IPS-18c (cell line): ENCODE results near the gene PHKB.

ENCODE experiments used
- H3K4me3 ChIP-seq: 2 replicates; pipeline ENCODE4 v1.7.0; 2013; ENCODE audit warnings: low read depth, mild to moderate bottlenecking, low read length, moderate library complexity; ENCODE audit not compliant: insufficient read depth
- H3K9me3 ChIP-seq: one replicate; pipeline ENCODE4 v1.6.1; 2013; ENCODE audit warnings: mild to moderate bottlenecking, low read length, moderate library complexity; ENCODE audit not compliant: control insufficient read depth, insufficient read depth

PHKB gene

DNA sequence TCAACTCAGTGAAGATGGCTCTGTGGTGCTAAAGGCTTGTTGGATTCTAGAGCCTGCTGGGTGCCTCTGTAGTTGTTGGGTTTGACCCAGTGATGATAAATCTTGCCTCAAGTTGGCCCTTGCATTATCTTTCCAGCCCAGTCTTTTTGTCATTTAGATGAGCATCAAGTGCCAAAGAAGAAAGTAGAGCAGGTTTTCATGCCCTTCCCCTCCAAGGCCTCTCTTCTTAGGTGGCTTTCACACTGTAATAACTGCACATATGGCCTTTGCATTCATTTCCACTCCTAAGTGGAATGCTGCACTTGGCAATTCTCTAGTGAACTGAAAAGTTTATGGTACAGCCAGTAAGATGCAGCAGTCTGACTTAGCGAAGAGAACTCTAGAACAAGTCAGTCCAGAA lies 165.1 kb downstream of the PHKB start:
- H3K4me3 ChIP-seq: no peak overlapping the region
- no peaks in the 10 kb centered on the region for H3K9me3 ChIP-seq

DNA sequence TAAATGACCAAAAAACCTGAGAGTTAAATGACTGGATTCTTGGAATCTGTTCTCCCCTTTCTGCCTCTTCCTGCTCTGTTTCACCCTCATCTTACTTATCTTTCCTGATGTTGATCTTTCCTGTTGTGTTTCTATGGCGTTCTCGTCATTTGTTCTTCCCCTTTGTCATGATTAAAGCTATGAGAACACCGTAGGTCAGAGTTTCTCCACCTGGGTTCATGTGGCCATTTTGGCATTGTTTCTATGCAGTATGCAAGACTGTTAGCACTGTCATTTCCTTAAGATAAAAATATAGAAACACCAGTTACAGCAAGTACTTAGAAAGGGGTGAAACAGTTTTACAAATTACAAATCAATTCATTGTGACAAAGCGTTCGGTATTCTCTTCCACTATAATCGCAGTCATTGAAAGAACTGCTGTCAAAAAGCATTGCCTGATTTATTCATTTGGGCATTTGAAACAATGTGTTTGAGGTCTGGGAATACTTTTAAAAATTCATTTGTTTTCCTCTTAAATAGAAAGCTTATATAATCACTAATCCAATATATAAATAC lies 166.0 kb downstream of the PHKB start:
- no peak overlapping the region for H3K4me3 ChIP-seq
- H3K9me3 ChIP-seq: no peaks in the 10 kb centered on the region

DNA sequence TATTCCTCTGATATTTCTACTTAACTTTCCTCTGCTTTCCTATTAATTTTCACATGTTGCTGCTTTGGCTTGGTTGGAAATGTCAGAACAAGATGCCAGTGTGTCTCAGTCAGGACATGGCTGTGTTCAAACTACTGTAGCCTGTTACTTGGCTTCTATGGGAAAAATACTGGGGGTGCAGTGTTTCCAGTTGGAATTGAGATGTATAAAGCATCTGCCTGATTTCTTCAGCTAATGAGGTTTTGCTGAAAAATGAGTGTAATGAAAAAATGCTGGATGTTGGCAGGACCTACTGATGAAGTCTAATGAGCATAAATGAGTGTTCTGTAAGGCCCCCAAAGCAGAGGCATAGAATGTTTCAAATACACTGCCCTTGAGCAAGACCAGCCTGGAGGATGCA lies 166.6 kb downstream of the PHKB start:
- H3K4me3 ChIP-seq: no peak overlapping the region
- no peaks in the 10 kb centered on the region for H3K9me3 ChIP-seq

DNA sequence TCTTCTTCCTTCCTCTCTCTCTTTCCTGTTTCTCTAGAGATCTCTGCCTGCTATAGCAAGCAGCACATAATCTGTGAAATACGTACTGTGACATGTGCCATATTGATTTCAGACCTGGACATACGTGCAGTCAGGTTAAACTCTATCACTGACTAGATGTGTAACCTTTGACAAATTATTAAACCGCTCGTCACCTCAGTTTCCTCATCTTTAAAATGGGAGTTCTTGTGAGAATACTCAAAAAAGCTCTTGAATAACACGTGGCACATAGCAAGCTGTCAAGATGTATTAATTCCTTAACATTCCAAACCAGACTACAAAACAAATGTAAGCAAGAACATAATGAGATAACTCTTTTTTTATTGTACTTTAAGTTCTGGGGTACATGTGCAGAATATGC lies 170.0 kb downstream of the PHKB start:
- Histone ChIP-seq H3K9me3 (no peaks in the 10 kb centered on the region), H3K4me3 (no peak overlapping the region)

DNA sequence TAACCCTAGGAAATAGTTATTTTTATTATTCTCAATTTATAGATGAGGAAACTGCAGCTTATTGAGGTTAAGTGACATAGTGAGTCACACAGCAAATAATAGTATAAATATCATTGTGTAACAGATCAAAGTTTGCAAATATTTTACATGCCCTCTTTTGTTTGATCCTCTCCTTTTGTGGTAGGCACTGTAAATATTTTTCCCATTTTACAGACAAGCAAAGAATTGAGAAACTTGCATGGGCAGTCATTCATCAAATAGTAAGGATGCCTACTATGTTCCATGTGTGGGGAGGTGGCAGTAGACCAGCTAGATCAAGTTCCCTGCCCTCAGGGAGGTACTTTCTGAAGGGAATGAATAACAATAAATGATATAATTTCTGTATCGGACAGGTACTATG lies 173.0 kb downstream of the PHKB start:
- Histone ChIP-seq H3K4me3 (no peak overlapping the region), H3K9me3 (no peaks in the 10 kb centered on the region)

DNA sequence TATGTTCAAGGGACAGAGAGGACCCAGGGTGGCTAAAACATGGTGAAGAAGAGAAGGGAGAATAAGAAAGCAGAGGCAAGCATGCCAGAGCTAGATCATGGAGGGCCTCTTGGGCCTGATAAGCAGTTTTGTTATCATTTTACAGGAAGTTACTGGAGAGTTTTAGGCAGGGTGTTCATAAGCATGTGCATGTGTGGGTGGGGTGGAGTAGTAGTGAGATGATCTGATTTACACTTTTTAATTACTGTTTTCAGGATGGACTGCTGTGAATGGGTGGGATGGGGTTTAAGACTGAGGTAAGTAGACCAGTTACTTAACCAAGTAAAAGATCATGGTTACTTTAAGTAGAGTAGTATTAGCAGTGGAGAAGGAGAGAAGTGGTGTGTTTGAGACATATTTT lies 173.6 kb downstream of the PHKB start:
- Histone ChIP-seq H3K4me3 (no peak overlapping the region), H3K9me3 (no peaks in the 10 kb centered on the region)

DNA sequence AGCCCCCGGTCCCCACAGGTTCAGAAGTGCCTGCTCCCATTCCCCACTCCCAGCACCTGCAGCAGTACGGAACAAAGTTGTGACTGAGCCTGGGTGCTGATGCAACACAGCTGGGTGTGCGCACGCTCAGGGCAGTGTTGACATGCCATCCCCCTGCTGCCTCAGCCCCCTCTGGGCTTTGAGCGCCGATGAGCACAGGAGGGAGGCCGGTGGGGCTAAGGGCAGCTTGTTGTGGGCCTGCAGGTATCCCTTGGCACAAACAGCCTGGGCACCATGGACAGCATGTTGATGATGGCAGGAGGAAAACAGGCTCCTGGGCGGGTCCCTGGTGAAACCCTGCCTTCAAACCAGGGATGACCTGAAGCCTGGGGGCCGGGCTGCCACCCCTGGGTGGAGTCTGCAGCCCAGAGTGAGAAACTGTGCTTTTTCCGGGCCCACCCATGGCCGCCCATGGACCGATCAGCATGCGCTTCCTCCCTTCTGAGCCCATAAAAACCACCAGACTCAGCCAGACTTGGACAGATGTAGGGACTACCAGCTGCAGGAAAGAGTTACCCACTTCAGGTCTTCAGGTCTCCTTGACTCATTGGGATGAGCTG lies 175.5 kb downstream of the PHKB start:
- Histone ChIP-seq H3K9me3 (no peaks in the 10 kb centered on the region), H3K4me3 (no peak overlapping the region)

DNA sequence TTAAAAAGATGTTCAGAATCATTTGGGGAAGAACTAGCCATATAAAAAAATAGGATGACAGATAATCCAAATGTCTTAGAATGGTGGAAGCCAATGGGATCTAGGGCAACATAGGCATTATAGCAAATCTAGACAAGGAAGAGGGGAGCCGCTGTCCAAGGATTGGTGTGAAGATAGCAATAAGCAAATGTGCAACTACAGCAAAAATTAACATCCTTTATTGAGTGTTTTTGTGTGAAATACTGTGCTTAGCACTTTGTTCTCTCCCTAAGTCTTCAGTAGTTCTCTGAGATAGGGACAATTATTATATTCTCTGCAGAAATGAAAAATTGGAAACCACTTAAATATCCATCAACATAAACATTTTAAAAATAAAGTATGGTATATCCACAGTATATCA lies 177.0 kb downstream of the PHKB start:
- H3K4me3 ChIP-seq: no peak overlapping the region
- no peaks in the 10 kb centered on the region for H3K9me3 ChIP-seq

DNA sequence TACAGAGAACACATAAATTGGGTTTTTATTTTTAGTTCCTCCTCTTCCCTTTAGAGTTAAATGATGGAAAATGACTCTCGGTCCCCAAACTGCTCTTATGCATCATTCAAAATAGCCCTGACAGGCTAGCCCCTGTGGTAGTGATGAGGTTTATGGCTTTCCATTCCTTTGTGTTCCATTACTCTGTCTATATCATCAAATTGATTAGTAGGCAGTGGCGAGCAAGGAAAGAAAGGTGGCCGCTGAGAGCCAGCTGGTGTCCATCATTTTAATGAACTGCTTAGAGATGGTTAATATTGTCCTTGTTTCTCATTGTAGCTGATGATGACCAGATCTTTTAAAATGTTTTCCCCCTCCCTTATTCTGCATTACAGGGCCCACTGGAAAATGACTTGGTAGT lies 179.5 kb downstream of the PHKB start:
- H3K9me3 ChIP-seq: no peaks in the 10 kb centered on the region
- no peak overlapping the region for H3K4me3 ChIP-seq

DNA sequence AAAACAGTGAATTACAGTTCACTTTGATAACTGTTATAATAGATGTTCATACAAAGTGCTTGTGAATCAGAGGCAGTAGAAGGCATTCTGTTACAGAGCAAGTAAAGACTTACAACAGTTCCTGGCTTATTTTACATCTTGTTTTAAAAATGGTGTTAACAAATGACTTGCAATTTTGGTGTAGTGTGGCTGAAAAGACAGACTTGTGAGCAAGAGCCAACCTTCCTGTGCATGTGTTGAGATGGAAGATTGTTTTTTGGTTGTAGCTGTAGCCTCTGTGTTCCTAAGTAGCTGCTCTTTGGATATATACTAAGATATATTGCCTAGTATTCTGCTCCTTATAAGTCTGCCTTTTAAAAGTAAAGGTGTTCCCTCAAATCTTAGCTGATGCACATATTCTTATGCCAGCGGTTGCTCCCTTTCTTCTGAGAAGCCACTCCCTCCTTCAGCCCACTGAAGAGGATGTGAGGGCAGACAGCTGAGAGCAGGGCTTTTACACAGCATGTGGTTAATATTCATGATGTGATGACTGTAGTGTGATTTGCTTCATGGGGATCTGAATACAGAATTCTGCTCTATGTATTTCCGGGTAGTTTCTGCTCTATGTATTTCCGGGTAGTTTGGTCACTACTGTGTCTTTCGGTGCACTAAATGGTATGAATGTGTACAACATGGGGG lies 182.3 kb downstream of the PHKB start:
- H3K9me3 ChIP-seq: no peaks in the 10 kb centered on the region
- H3K4me3 ChIP-seq: no peak overlapping the region

DNA sequence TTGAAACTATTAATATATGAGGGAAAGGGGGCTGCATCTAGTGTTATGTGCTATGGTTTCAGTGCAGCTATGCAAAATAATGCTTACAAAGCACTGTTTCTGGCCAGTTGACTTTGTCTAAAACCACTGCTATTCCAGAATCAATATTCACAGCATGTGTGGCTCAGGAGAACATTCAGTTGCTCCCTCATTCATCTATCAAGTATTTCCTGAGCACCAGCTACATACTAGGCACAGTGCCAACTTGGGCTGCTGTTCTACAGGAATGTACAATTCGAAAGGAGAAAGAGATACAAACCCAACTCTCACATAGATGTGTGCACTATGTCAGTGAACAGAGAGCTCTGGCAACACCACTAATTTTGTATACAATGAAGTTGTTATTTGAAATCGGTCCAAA lies 183.0 kb downstream of the PHKB start:
- H3K9me3 ChIP-seq: no peaks in the 10 kb centered on the region
- no peak overlapping the region for H3K4me3 ChIP-seq

DNA sequence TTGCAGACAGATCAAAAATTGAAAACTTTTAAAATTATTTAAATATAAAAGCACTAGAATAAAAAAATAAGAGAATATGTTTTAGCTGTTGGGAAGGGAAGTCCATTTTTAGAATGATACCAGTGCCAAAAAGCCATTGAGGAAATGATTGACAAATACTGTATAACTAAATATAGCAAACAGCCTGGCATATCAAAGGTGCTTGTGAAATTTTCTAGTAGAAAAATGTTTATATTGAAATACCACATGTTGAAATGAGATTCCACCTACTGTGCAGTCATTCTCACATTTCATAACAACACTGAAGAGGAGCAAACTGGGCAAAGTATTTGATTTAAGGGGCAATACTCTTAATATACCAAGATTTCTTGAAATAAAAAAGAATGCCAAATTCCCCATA lies 183.5 kb downstream of the PHKB start:
- H3K4me3 ChIP-seq: no peak overlapping the region

DNA sequence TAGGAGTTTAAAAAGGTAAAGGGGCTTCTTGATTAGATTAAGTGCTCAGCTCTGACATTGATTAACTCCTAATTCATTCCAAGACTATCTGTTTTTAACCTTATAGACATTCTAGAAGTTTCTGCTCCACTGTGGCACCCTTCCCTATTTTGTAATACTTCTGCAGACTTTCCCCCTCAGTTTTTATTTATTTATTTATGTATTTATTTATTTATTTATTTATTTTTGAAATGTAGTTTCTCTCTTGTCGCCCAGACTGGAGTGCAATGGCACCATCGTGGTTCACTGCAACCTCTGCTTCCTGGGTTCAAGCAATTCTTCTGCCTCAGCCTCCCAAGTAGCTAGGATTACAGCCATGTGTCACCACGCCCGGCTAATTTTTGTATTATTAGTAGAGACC lies 185.8 kb downstream of the PHKB start:
- H3K9me3 ChIP-seq: no peaks in the 10 kb centered on the region

More for the DNA sequence above, 183.5 kb downstream of the PHKB start:
- no peaks in the 10 kb centered on the region for H3K9me3 ChIP-seq

DNA sequence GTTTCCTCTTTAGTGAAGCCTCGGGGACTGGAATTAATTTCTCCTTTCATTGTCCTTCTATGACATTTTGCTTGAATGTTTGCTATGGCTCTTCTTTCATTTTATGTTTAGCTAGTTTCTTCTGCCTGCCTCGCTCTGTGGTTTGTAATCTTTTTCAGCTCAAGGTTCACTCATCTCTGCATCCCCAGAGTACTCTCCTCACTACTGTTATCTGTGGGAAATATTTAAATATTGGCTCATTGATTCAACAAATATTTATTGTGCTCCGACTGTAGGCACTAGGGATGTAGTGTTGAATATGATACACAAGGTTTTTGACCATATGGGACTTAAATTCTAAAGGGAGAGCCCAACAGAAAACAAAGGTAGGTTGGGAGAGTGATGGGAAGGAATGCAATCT lies 195.9 kb downstream of the PHKB start:
- Histone ChIP-seq H3K4me3 (no peak overlapping the region), H3K9me3 (no peaks in the 10 kb centered on the region)

More for the DNA sequence above, 185.8 kb downstream of the PHKB start:
- H3K4me3 ChIP-seq: no peak overlapping the region

DNA sequence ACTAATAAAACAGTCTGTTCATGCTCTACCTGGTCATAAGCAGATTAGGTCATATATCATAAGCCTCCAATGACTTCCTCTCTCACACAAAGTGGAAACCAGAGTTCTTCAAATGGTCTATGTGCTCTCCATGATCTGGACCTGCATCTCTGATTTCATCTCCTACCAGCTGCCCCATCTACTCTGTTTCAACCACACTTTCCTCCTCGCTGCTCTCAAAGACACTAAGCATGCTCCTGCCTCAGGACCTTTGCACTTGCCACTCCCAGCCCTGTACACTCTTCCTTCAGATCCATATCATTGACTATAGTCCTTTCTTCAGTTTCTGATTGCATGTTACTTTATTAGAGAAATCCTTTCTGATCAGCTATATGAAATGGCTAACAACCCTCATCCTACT lies 196.8 kb downstream of the PHKB start:
- H3K9me3 ChIP-seq: no peaks in the 10 kb centered on the region
- H3K4me3 ChIP-seq: no peak overlapping the region

DNA sequence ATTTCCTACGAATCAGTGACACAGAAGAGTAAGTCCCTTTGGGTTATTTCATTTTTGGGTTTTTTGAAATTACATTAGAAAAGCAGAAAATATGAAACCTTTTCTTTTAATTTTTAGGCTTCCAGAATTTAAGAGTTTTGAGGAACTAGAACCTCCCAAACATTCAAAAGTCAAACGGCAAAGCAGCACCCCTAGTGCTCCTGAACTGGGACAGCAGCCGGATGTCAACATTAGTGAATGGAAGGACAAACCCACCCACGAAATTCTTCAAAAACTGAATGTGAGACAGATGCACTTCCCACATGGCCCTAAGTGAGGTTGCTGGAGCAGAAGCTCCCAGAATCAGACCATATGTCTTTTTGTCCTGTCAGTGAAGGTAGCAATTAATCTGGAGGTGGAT lies 199.4 kb downstream of the PHKB start:
- H3K9me3 ChIP-seq: no peaks in the 10 kb centered on the region
- H3K4me3 ChIP-seq: no peak overlapping the region

DNA sequence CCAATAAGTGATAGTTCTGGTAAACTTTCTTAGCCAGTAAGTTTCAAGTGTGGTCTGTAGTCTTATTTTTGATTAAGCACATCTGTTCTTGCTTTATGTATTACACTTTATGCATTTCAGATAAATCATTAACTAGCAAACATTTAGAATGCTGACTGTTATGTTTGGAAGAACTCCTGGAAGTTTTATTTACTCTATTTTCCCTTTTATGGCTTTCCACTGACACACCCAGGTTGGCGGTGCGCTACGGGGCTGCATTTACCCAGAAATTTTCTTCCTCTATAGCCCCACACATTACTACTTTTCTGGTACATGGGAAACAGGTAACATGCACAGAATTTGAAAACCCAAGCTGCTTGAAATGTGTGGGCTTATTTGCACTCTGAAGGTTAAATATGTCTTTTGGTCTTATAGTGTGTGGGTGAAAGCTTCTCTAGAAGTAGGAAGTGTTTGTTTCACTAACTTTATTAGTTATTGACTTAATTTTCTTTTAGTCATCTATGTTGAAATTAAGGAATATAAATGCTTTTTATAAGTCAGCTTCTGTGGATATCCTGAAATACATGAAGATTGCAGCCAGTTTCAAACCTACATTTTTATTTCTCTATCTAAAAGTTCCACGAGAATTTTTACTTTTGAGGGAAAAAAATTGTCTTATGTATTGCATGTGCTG lies 203.7 kb downstream of the PHKB start:
- no peak overlapping the region for H3K4me3 ChIP-seq
- H3K9me3 ChIP-seq: no peaks in the 10 kb centered on the region

DNA sequence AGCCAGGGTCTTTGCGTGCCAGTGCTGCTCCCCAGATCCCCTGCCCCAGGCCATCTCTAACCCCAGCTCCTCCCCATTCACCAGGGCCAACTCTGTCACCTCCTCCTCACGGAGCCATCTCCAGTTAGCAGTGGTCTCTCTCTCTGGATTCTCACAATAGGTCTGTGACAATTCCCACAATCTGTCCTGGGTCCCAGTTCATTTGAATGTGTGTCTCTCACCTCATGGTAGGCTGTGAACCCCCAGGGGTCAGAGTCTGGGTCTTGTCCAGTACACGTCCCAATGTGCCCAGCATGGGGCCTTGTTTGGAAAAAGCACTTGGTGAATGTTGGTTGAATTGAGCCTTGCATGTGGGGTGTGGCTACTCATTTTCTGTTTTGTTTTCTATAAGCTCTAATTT lies 205.3 kb downstream of the PHKB start:
- Histone ChIP-seq H3K4me3 (no peak overlapping the region), H3K9me3 (no peaks in the 10 kb centered on the region)
